Activated CD4-positive, alpha-beta T cell treated with anti-CD3 and anti-CD28 coated beads, Interleukin-2, amount 10 ng/mL, durations not matched to agents 7 days and 5 days (primary cell): ENCODE measurements around the gene RSPH1. TPM values are rescaled to one million over a fixed set of nuclear protein-coding genes. Genes with fewer than 3 reads are reported as not detected.

ENCODE experiments used
- CTCF ChIA-PET: fragments of 350-600 bp; sonication (Branson Sonifier 250); formaldehyde crosslinking; loops from one replicate; lab custom pipeline; 2021; ENCODE audit warnings: antibody characterized with exemption; lab: Charles Lee
- POLR2A ChIA-PET: fragments of 350-600 bp; sonication (Branson Sonifier 250); formaldehyde crosslinking; loops from one replicate; lab custom pipeline; 2021; ENCODE audit warnings: antibody characterized with exemption; lab: Charles Lee
- DNase-seq: peaks from one replicate; pipeline ENCODE4 v3.0.0-alpha.2; 2020
- H3K27ac Mint-ChIP-seq: one replicate; pipeline ENCODE4 v1.8.0; 2021; ENCODE audit warnings: mild to moderate bottlenecking, moderate library complexity, mixed read lengths
- H3K27me3 Mint-ChIP-seq: one replicate; pipeline ENCODE4 v1.8.0; 2021; ENCODE audit warnings: mixed read lengths
- H3K36me3 Mint-ChIP-seq: one replicate; pipeline ENCODE4 v1.8.0; 2021; ENCODE audit warnings: low read depth, mixed read lengths
- H3K4me1 Mint-ChIP-seq: one replicate; pipeline ENCODE4 v1.8.0; 2021; ENCODE audit warnings: mixed read lengths
- H3K4me3 Mint-ChIP-seq: one replicate; pipeline ENCODE4 v1.8.0; 2021; ENCODE audit warnings: mild to moderate bottlenecking, moderate library complexity, mixed read lengths
- H3K9me3 Mint-ChIP-seq: one replicate; pipeline ENCODE4 v1.8.0; 2021; ENCODE audit warnings: mixed read lengths
- total RNA-seq, 2 experiments: library from RNA; stranded (reverse); gene quantifications; one replicate each; pipeline ENCODE4 v1.2.3, GENCODE V29; 2021

RSPH1 gene
- total RNA-seq, 2 experiments from 2014 or later, result not detected

GRCh38 chr21:42465008-42465802, 30.8 kb downstream of the RSPH1 start:
- Mint-ChIP-seq H3K4me1 (peaks cover 66% of the 10 kb centered on the region), H3K27me3 (peaks cover 8% of the 10 kb centered on the region), H3K4me3 (no peak overlapping the region), H3K9me3 (peaks cover 4% of the 10 kb centered on the region), H3K27ac (no peak overlapping the region), H3K36me3 (peaks cover 8% of the 10 kb centered on the region)
- CTCF ChIA-PET, result no interaction called here
- DNase-seq, result no peak
- POLR2A ChIA-PET, result no interaction called here

GRCh38 chr21:42463861-42464515, 32.0 kb downstream of the RSPH1 start:
- peak overlapping the region; percentile 5 for H3K4me3 Mint-ChIP-seq
- H3K4me1 Mint-ChIP-seq, result peaks cover 69% of the 10 kb centered on the region
- H3K27me3 Mint-ChIP-seq, result peaks cover 8% of the 10 kb centered on the region
- peaks cover 8% of the 10 kb centered on the region for H3K36me3 Mint-ChIP-seq
- peak; percentile 57 for DNase-seq
- peak overlapping the region; percentile 86 for H3K27ac Mint-ChIP-seq
- POLR2A ChIA-PET, result no interaction called here
- H3K9me3 Mint-ChIP-seq, result peaks cover 4% of the 10 kb centered on the region
- CTCF ChIA-PET, result interaction anchor here (0.6 to 1.6 kb wide), 4 partner anchors 64 to 1360 kb away, joined by 3 to 6 read pairs (median 4); no protein-coding TSS in a partner anchor

GRCh38 chr21:42461881-42462877, 33.8 kb downstream of the RSPH1 start:
- POLR2A ChIA-PET, result interaction anchor here (0.5 to 0.6 kb wide), 2 partner anchors 193 to 350 kb away, joined by 3 read pairs; no protein-coding TSS in a partner anchor
- CTCF ChIA-PET, result interaction anchor here (0.6 kb wide), 1 partner anchor 331 kb away, joined by 3 read pairs; no protein-coding TSS in a partner anchor
- H3K36me3 Mint-ChIP-seq, result peaks cover 8% of the 10 kb centered on the region

GRCh38 chr21:42461185-42461520, 34.9 kb downstream of the RSPH1 start:
- ChIA-PET CTCF (no interaction called here), POLR2A (interaction anchor here (0.6 kb wide), 1 partner anchor 192 kb away, joined by 3 read pairs; no protein-coding TSS in a partner anchor)
- Mint-ChIP-seq H3K27ac (peak overlapping the region; percentile 3), H3K36me3 (peaks cover 8% of the 10 kb centered on the region), H3K9me3 (peaks cover 4% of the 10 kb centered on the region), H3K27me3 (no peaks in the 10 kb centered on the region), H3K4me1 (peaks cover 66% of the 10 kb centered on the region), H3K4me3 (no peak overlapping the region)
- no peak for DNase-seq

More at GRCh38 chr21:42461881-42462877, 33.8 kb downstream of the RSPH1 start:
- Mint-ChIP-seq H3K9me3 (peaks cover 4% of the 10 kb centered on the region), H3K4me1 (peaks cover 63% of the 10 kb centered on the region), H3K27ac (peak overlapping the region; percentile 12), H3K27me3 (no peaks in the 10 kb centered on the region), H3K4me3 (no peak overlapping the region)
- no peak for DNase-seq

- H3K27me3 Mint-ChIP-seq, result no peaks in the 10 kb centered on the region
- DNase-seq, result peak; percentile 63
- H3K4me1 Mint-ChIP-seq, result peaks cover 68% of the 10 kb centered on the region
- peaks cover 8% of the 10 kb centered on the region for H3K36me3 Mint-ChIP-seq
- POLR2A ChIA-PET, result no interaction called here
- CTCF ChIA-PET, result no interaction called here
- H3K4me3 Mint-ChIP-seq, result no peak overlapping the region
- H3K27ac Mint-ChIP-seq, result peak overlapping the region; percentile 3
- H3K9me3 Mint-ChIP-seq, result peaks cover 4% of the 10 kb centered on the region
Observed at GRCh38 chr21:42460391-42461184, 35.4 kb downstream of the RSPH1 start.

- H3K4me3 Mint-ChIP-seq, result no peak overlapping the region
Observed at GRCh38 chr21:42459546-42460215, 36.3 kb downstream of the RSPH1 start.

GRCh38 chr21:42459082-42459460, 37.0 kb downstream of the RSPH1 start:
- H3K27ac Mint-ChIP-seq, result no peak overlapping the region
- H3K4me3 Mint-ChIP-seq, result no peak overlapping the region
- ChIA-PET CTCF (no interaction called here), POLR2A (no interaction called here)
- no peak for DNase-seq
- H3K27me3 Mint-ChIP-seq, result no peaks in the 10 kb centered on the region
- H3K36me3 Mint-ChIP-seq, result peaks cover 5% of the 10 kb centered on the region
- H3K9me3 Mint-ChIP-seq, result peaks cover 4% of the 10 kb centered on the region
- H3K4me1 Mint-ChIP-seq, result peaks cover 59% of the 10 kb centered on the region

More at GRCh38 chr21:42459546-42460215, 36.3 kb downstream of the RSPH1 start:
- no peak for DNase-seq
- CTCF ChIA-PET, result no interaction called here
- H3K27me3 Mint-ChIP-seq, result no peaks in the 10 kb centered on the region
- POLR2A ChIA-PET, result no interaction called here
- no peak overlapping the region for H3K27ac Mint-ChIP-seq
- H3K36me3 Mint-ChIP-seq, result peaks cover 8% of the 10 kb centered on the region
- peaks cover 4% of the 10 kb centered on the region for H3K9me3 Mint-ChIP-seq
- H3K4me1 Mint-ChIP-seq, result peaks cover 63% of the 10 kb centered on the region

- no peaks in the 10 kb centered on the region for H3K27me3 Mint-ChIP-seq
- ChIA-PET POLR2A (no interaction called here), CTCF (interaction anchor here (1.0 to 3.2 kb wide), 2 partner anchors 11 to 62 kb away, joined by 3 to 18 read pairs; no protein-coding TSS in a partner anchor)
- no peaks in the 10 kb centered on the region for H3K36me3 Mint-ChIP-seq
- no peaks in the 10 kb centered on the region for H3K9me3 Mint-ChIP-seq
- H3K4me3 Mint-ChIP-seq, result no peak overlapping the region
- H3K27ac Mint-ChIP-seq, result peak overlapping the region; percentile 41
- DNase-seq, result peak; percentile 60
- peaks cover 41% of the 10 kb centered on the region for H3K4me1 Mint-ChIP-seq
Observed at GRCh38 chr21:42456457-42456856, 39.6 kb downstream of the RSPH1 start.

GRCh38 chr21:42455754-42456440, 40.1 kb downstream of the RSPH1 start:
- H3K4me1 Mint-ChIP-seq, result peaks cover 40% of the 10 kb centered on the region
- H3K4me3 Mint-ChIP-seq, result no peak overlapping the region
- DNase-seq, result no peak
- no peaks in the 10 kb centered on the region for H3K36me3 Mint-ChIP-seq
- CTCF ChIA-PET, result interaction anchor here (1.0 to 3.2 kb wide), 2 partner anchors 12 to 62 kb away, joined by 3 to 18 read pairs; no protein-coding TSS in a partner anchor
- peak overlapping the region; percentile 41 for H3K27ac Mint-ChIP-seq
- no peaks in the 10 kb centered on the region for H3K27me3 Mint-ChIP-seq
- POLR2A ChIA-PET, result no interaction called here
- H3K9me3 Mint-ChIP-seq, result no peaks in the 10 kb centered on the region

- no peaks in the 10 kb centered on the region for H3K36me3 Mint-ChIP-seq
- no peak overlapping the region for H3K27ac Mint-ChIP-seq
- no peaks in the 10 kb centered on the region for H3K27me3 Mint-ChIP-seq
- DNase-seq, result no peak
- ChIA-PET POLR2A (no interaction called here), CTCF (interaction anchor here (1.1 to 3.2 kb wide), 3 partner anchors 13 to 146 kb away, joined by 3 to 18 read pairs (median 3); no protein-coding TSS in a partner anchor)
- H3K4me1 Mint-ChIP-seq, result peaks cover 39% of the 10 kb centered on the region
- H3K4me3 Mint-ChIP-seq, result no peak overlapping the region
- no peaks in the 10 kb centered on the region for H3K9me3 Mint-ChIP-seq
Observed at GRCh38 chr21:42455196-42455595, 40.8 kb downstream of the RSPH1 start.

- Mint-ChIP-seq H3K27ac (no peak overlapping the region), H3K27me3 (no peaks in the 10 kb centered on the region), H3K4me3 (no peak overlapping the region), H3K9me3 (no peaks in the 10 kb centered on the region), H3K36me3 (no peaks in the 10 kb centered on the region), H3K4me1 (peaks cover 40% of the 10 kb centered on the region)
- POLR2A ChIA-PET, result no interaction called here
- CTCF ChIA-PET, result interaction anchor here (1.1 to 3.2 kb wide), 3 partner anchors 13 to 145 kb away, joined by 3 to 18 read pairs (median 3); no protein-coding TSS in a partner anchor
- DNase-seq, result no peak
Observed at GRCh38 chr21:42454786-42455185, 41.2 kb downstream of the RSPH1 start.
